GM18505 (cell line): ENCODE measurements around the gene NOTCH1.

Source experiments
- ATAC-seq: cut with Tn5 transposase; IDR thresholded peaks from one replicate; pipeline ENCODE4 v1.9.1; 2021; ENCODE audit not compliant: unreplicated experiment
- POLR2A ChIP-seq: IDR thresholded peaks from 4 replicates; pipeline ENCODE4 v1.6.1; 2011; ENCODE audit warnings: borderline replicate concordance; ENCODE audit not compliant: insufficient read depth, insufficient read length; ENCODE audit errors: extremely low read depth

The NOTCH1 gene

GRCh38 chr9:136525207-136525606, 20.6 kb downstream of the NOTCH1 start:
- no peak for TF ChIP-seq POLR2A
- ATAC-seq: no peak

- no peak for TF ChIP-seq POLR2A
- no peak for ATAC-seq
Observed at GRCh38 chr9:136522314-136523237, 23.3 kb downstream of the NOTCH1 start.

DNA sequence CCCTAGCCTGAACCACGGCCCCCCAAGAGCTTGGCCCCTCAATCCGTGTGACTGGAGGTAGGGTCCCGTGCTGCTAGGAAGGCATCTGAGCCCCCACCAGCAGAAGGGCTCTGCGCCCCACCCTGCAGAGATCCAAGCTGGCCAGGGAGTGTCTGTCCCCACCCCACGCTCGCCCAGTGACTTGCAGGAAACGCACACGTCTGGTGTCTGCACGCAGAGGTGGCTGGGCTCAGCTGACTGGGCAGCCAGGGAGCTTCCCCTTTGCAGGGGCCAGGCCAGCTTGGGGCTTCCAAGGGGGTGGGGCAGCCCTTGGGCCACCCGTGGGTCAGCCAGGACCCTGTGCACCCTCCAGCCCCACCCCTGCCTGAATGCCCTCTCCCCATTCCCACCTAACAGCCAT, 24.3 kb downstream of the NOTCH1 start:
- no peak for TF ChIP-seq POLR2A
- no peak for ATAC-seq

- no peak for ATAC-seq
Observed at GRCh38 chr9:136520053-136520540, 25.8 kb downstream of the NOTCH1 start.

GRCh38 chr9:136519263-136520052, 26.4 kb downstream of the NOTCH1 start:
- no peak for TF ChIP-seq POLR2A
- no peak for ATAC-seq

More at GRCh38 chr9:136520053-136520540, 25.8 kb downstream of the NOTCH1 start:
- TF ChIP-seq POLR2A: no peak

DNA sequence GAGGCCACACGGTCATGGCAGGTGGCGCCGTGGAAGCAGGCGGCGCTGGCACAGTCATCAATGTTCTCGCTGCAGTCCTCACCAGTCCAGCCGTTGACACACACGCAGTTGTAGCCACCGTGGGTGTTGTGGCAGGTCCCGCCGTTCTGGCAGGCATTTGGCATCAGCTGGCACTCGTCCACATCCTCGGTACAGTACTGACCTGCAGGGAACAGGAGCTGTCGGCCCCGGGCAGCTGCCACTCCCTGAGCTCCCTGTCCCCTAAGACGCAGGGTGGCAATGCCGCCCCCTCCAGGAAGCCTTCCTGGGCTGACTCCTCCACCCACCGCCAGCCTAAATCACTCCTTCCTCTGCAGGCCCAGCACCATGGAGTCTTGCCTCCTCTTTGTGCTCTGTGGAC, 27.2 kb downstream of the NOTCH1 start:
- no peak for ATAC-seq
- TF ChIP-seq POLR2A: no peak

DNA sequence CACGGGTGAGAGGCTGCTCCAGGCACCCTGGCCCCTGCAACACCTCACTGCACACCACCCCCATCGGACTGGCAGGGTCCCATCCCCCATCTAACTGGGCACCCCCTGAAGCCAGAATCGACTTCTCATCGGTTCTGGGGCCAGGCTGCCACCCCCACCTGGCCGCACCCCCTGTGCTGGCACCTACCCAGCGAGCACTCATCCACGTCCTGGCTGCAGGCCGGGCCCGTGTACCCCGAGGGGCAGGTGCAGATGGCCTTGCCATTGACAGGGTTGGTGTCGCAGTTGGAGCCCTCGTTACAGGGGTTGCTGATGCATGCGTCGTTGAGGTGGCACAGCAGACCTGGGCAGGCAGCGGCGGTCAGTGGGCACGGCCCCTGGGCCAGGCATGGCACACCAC, 27.9 kb downstream of the NOTCH1 start:
- TF ChIP-seq POLR2A: no peak
- no peak for ATAC-seq

DNA sequence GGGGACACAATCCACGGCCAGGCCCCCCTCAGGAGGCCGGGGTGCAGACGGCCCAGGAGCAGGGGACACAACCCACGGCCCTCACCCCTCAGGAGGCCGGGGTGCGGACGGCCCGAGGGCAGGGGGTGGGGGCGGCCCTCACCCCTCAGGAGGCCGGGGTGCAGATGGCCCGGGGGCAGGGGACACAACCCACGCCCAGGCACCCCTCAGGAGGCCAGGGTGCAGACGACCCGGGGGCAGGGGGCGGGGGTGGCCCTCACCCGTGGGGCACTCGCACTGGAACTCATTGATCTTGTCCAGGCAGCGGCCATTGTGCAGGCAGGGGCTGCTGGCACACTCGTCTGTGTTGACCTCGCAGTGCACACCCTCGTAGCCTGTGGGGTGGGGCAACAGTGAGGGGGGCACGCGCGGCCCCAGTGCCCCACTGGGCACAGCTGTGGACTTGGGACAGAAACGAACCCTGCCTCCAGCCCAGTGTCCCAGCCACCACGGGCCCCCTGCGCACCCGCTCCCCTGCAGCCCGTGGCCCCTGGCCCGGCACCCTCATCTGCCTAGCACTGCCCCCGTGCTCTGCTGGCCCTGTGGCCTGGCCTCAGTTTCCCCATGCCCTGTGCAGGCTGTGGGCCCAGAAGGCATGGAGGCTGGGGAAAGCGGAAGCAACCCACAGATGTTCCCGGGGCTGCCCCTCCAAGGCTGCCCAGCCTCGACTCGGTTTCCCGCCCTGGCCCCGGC, 28.7 kb downstream of the NOTCH1 start:
- TF ChIP-seq POLR2A: no peak
- ATAC-seq: no peak

GRCh38 chr9:136516191-136516654, 29.6 kb downstream of the NOTCH1 start:
- no peak for ATAC-seq
- TF ChIP-seq POLR2A: no peak

- no peak for ATAC-seq
- no peak for TF ChIP-seq POLR2A
Observed at GRCh38 chr9:136515276-136515675, 30.6 kb downstream of the NOTCH1 start.

- TF ChIP-seq POLR2A: no peak
- ATAC-seq: no peak
Observed at GRCh38 chr9:136514022-136514714, 31.7 kb downstream of the NOTCH1 start.

DNA sequence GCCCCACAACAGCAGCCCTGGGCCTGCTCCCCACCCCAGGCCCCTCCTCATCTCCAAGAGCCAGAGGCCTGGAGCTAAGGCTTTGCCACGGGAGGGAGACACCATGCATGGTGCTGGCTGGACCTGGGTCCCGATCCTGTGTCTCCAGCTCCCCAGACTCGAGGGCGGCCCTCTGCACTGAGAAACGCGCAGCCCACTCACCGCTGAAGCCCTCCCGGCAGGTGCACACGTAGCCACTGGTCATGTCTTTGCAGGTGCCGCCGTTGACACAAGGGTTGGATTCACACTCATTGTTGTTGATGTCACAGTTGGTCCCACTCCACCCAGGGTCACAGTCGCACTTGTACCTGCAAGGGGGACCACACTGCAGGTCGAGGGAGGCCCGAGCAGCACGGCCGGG, 32.7 kb downstream of the NOTCH1 start:
- no peak for TF ChIP-seq POLR2A
- no peak for ATAC-seq
